Measurements from ENCODE around the gene NR2F1.

NR2F1 gene

DNA sequence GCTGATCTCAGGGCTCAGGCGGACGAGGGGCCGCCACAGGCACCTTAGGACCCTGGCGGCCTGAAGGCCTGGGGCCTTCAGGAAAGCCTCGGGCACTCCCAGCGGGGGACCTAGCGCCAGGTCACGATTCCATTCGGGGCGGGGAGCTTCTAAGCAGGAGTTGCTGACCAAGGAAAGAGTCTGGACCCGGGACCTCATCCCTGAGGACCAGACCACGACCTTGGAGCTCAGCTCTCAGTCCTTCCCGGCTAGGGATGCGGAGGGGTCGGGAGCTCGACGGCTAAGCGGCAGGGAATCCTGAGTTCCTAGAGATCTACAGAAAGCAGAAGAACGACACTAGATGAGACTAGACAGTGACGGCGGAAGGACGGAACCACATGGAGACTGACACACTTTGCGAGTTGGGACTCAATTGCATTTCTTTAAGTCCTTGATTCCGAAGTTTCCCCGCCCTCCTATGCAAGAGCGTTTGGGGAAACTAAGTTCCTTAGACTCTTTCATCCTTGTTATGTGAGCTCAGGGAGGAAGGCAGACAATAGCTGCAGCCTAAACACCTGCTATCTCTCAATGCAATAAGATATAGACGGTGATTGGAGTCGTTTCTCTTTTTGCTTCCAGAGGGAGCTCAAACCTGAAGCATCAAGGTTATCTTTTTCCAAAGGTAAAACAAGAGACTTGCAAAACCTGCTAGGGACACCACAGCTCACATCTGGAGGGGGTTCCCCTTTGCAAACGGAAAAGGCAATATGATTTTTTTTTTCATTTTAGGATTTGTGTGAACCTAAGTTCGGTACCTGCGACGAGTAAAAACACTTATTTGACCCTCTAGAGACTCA is 11.7 kb upstream of the NR2F1 start:
- peaks cover 17% of the 10 kb centered on the region for H3K4me1 ChIP-seq (ENCODE audit: control insufficient read depth, insufficient read depth, low read length)
- CTCF ChIA-PET = interaction anchor here (0.6 kb wide), 1 partner anchor 35 kb away, joined by 3 read pairs; no protein-coding TSS in a partner anchor

DNA sequence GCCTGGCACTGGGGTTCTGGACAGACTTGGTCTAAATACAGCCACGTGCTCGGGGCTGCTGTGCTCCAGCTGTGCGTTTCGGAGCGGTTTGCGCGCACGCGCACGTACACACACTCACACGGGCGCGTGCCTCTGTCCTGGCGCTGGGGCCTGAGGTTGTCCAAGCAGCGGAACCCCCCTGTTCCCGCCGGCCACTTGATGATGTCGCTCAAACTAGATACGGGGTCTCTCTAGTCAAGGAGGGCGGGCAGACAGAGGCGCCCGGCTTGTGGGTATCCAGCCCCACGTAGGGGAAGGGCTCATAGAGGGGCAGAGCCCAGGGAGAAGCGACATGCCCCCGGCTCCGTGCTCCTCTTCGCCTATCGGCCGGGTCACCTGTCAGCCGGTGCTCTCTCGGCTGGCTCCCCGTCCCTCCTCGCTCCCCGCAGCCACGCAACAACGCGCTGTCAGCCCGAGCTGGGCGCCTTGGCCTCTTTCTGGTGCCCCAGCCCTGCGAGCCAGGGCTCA is 10.9 kb upstream of the NR2F1 start:
- Histone ChIP-seq H3K9me3 (ENCODE audit: control insufficient read depth, insufficient read depth, low read depth, low read length) (no peaks in the 10 kb centered on the region), H3K36me3 (ENCODE audit: control insufficient read depth in 2 of 2, insufficient read depth in 1 of 2, low read length in 2 of 2) (no peaks in the 10 kb centered on the region), H3K4me1 (ENCODE audit: control insufficient read depth, insufficient read depth, low read length) (peaks cover 23% of the 10 kb centered on the region), H3K27ac (ENCODE audit: extremely low read depth, low read depth, low read length) (no peak overlapping the region), H3K4me3 (ENCODE audit: low read depth, low read length) (peak overlapping the region; percentile 16)
- ChIA-PET CTCF (no interaction called here), POLR2A (no interaction called here)
- TF ChIP-seq ZNF335 (tag by site-specific recombination; conservative IDR thresholded peaks at IDR 0.05) = no peak
- TF ChIP-seq ZNF174 (tag by site-specific recombination; IDR thresholded peaks at IDR 0.05) = no peak
- TF ChIP-seq, protein P1, sequence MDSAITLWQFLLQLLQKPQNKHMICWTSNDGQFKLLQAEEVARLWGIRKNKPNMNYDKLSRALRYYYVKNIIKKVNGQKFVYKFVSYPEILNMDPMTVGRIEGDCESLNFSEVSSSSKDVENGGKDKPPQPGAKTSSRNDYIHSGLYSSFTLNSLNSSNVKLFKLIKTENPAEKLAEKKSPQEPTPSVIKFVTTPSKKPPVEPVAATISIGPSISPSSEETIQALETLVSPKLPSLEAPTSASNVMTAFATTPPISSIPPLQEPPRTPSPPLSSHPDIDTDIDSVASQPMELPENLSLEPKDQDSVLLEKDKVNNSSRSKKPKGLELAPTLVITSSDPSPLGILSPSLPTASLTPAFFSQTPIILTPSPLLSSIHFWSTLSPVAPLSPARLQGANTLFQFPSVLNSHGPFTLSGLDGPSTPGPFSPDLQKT (IDR thresholded peaks at IDR 0.05; ENCODE audit: borderline replicate concordance, low read depth, low read length) = no peak
- TF ChIP-seq, protein P2, sequence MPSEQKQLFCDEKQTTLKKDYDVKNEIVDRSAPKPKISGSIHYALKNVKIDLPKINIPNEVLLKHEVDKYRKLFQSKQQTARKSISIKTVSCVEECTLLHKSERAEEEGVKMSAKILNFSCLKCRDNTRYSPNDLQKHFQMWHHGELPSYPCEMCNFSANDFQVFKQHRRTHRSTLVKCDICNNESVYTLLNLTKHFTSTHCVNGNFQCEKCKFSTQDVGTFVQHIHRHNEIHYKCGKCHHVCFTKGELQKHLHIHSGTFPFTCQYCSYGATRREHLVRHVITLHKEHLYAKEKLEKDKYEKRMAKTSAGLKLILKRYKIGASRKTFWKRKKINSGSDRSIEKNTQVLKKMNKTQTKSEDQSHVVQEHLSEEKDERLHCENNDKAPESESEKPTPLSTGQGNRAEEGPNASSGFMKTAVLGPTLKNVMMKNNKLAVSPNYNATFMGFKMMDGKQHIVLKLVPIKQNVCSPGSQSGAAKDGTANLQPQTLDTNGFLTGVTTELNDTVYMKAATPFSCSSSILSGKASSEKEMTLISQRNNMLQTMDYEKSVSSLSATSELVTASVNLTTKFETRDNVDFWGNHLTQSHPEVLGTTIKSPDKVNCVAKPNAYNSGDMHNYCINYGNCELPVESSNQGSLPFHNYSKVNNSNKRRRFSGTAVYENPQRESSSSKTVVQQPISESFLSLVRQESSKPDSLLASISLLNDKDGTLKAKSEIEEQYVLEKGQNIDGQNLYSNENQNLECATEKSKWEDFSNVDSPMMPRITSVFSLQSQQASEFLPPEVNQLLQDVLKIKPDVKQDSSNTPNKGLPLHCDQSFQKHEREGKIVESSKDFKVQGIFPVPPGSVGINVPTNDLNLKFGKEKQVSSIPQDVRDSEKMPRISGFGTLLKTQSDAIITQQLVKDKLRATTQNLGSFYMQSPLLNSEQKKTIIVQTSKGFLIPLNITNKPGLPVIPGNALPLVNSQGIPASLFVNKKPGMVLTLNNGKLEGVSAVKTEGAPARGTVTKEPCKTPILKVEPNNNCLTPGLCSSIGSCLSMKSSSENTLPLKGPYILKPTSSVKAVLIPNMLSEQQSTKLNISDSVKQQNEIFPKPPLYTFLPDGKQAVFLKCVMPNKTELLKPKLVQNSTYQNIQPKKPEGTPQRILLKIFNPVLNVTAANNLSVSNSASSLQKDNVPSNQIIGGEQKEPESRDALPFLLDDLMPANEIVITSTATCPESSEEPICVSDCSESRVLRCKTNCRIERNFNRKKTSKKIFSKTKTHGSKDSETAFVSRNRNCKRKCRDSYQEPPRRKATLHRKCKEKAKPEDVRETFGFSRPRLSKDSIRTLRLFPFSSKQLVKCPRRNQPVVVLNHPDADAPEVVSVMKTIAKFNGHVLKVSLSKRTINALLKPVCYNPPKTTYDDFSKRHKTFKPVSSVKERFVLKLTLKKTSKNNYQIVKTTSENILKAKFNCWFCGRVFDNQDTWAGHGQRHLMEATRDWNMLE (tag by site-specific recombination; conservative IDR thresholded peaks at IDR 0.05; ENCODE audit: low read depth) = no peak
- TF ChIP-seq, protein P3, sequence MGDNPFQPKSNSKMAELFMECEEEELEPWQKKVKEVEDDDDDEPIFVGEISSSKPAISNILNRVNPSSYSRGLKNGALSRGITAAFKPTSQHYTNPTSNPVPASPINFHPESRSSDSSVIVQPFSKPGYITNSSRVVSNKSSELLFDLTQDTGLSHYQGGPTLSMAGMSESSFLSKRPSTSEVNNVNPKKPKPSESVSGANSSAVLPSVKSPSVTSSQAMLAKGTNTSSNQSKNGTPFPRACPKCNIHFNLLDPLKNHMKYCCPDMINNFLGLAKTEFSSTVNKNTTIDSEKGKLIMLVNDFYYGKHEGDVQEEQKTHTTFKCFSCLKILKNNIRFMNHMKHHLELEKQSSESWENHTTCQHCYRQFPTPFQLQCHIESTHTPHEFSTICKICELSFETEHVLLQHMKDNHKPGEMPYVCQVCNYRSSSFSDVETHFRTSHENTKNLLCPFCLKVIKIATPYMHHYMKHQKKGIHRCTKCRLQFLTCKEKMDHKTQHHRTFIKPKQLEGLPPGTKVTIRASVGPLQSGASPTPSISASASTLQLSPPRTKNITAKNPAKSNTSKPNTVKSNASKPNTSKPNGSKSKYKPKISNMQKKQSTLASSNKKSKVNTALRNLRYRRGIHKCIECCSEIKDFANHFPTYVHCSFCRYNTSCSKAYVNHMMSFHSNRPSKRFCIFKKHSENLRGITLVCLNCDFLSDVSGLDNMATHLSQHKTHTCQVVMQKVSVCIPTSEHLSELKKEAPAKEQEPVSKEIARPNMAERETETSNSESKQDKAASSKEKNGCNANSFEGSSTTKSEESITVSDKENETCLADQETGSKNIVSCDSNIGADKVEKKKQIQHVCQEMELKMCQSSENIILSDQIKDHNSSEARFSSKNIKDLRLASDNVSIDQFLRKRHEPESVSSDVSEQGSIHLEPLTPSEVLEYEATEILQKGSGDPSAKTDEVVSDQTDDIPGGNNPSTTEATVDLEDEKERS (tag by site-specific recombination; IDR thresholded peaks at IDR 0.05) = no peak
- no peak for TF ChIP-seq SETDB1 (IDR thresholded peaks at IDR 0.05; ENCODE audit: insufficient read length, low read length)
- no peak for TF ChIP-seq ZNF521 (tag by site-specific recombination; IDR thresholded peaks at IDR 0.05)

More for the DNA sequence above, 11.7 kb upstream of the NR2F1 start:
- TF ChIP-seq ZNF600 (tag by site-specific recombination; IDR thresholded peaks at IDR 0.05) = no peak
- no peak for TF ChIP-seq OSR2 (tag by site-specific recombination; IDR thresholded peaks at IDR 0.05)
- no peak for TF ChIP-seq ZFP3 (tag by site-specific recombination; IDR thresholded peaks at IDR 0.05; ENCODE audit: low read depth)
- TF ChIP-seq, protein P4, sequence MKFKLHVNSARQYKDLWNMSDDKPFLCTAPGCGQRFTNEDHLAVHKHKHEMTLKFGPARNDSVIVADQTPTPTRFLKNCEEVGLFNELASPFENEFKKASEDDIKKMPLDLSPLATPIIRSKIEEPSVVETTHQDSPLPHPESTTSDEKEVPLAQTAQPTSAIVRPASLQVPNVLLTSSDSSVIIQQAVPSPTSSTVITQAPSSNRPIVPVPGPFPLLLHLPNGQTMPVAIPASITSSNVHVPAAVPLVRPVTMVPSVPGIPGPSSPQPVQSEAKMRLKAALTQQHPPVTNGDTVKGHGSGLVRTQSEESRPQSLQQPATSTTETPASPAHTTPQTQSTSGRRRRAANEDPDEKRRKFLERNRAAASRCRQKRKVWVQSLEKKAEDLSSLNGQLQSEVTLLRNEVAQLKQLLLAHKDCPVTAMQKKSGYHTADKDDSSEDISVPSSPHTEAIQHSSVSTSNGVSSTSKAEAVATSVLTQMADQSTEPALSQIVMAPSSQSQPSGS (tag by site-specific recombination; IDR thresholded peaks at IDR 0.05; ENCODE audit: low read depth) = no peak
- no peak for TF ChIP-seq PRDM1 (tag by site-specific recombination; IDR thresholded peaks at IDR 0.05)
- TF ChIP-seq HOXD13 (CRISPR knock-in tag; IDR thresholded peaks at IDR 0.05; ENCODE audit: borderline replicate concordance) = no peak
- TF ChIP-seq ZNF654 (tag by site-specific recombination; IDR thresholded peaks at IDR 0.05; ENCODE audit: low read depth) = no peak
- TF ChIP-seq ZNF175 (tag by site-specific recombination; IDR thresholded peaks at IDR 0.05) = no peak
- TF ChIP-seq SP3 (tag by site-specific recombination; IDR thresholded peaks at IDR 0.05) = no peak
- TF ChIP-seq ZNF626 (tag by site-specific recombination; IDR thresholded peaks at IDR 0.05) = no peak
- TF ChIP-seq HOXC10 (CRISPR knock-in tag; IDR thresholded peaks at IDR 0.05) = no peak
- TF ChIP-seq, protein P3 (tag by site-specific recombination; IDR thresholded peaks at IDR 0.05) = no peak
- no peak for TF ChIP-seq SALL2 (tag by site-specific recombination; IDR thresholded peaks at IDR 0.05; ENCODE audit: borderline replicate concordance)
- TF ChIP-seq, protein P5, sequence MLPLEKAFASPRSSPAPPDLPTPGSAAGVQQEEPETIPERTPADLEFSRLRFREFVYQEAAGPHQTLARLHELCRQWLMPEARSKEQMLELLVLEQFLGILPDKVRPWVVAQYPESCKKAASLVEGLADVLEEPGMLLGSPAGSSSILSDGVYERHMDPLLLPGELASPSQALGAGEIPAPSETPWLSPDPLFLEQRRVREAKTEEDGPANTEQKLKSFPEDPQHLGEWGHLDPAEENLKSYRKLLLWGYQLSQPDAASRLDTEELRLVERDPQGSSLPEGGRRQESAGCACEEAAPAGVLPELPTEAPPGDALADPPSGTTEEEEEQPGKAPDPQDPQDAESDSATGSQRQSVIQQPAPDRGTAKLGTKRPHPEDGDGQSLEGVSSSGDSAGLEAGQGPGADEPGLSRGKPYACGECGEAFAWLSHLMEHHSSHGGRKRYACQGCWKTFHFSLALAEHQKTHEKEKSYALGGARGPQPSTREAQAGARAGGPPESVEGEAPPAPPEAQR (tag by site-specific recombination; IDR thresholded peaks at IDR 0.05) = no peak
- TF ChIP-seq ZNF571 (tag by site-specific recombination; IDR thresholded peaks at IDR 0.05) = no peak
- H3K27ac ChIP-seq (ENCODE audit: extremely low read depth, low read depth, low read length) = no peak overlapping the region
- H3K9me3 ChIP-seq (ENCODE audit: control insufficient read depth, insufficient read depth, low read depth, low read length) = no peaks in the 10 kb centered on the region
- H3K4me3 ChIP-seq (ENCODE audit: low read depth, low read length) = no peak overlapping the region
- POLR2A ChIA-PET = interaction anchor here (0.6 kb wide), 1 partner anchor 46 kb away, joined by 3 read pairs; no protein-coding TSS in a partner anchor
- no peaks in the 10 kb centered on the region for H3K36me3 ChIP-seq (ENCODE audit: control insufficient read depth in 2 of 2, insufficient read depth in 1 of 2, low read length in 2 of 2)
